MCF 10A (cell line): ENCODE data around the gene SH3YL1. TPM values are rescaled to one million over a fixed set of nuclear protein-coding genes. Genes with fewer than 3 reads are reported as not detected.

Experiments
- BruUV-seq: library from RNA; stranded (reverse); fragments of 400-500 nt; replicated peaks from 2 replicates; lab custom pipeline; 2021; lab: Mats Ljungman, UMichigan
- CTCF ChIA-PET: fragments of 300-600 bp; sonication (Branson Sonifier 250); formaldehyde crosslinking; extraction: SDS; loops from one replicate; lab custom pipeline; 2021; ENCODE audit warnings: antibody characterized with exemption, inconsistent platforms; lab: Yijun Ruan, JAX
- POLR2A ChIA-PET: fragments of 300-600, 350-650 bp; sonication (Branson Sonifier 250); formaldehyde crosslinking; extraction: SDS; loops from one replicate; lab custom pipeline; 2020; ENCODE audit warnings: antibody characterized with exemption, inconsistent platforms; lab: Yijun Ruan, JAX
- DNase-seq: peaks from one replicate; pipeline ENCODE4 v3.0.0-alpha.2; 2018; ENCODE audit not compliant: unreplicated experiment
- H3K27ac Mint-ChIP-seq: one replicate; pipeline ENCODE4 v1.8.0; 2022; ENCODE audit warnings: mild to moderate bottlenecking, low read depth, mixed read lengths; ENCODE audit not compliant: unreplicated experiment
- H3K27me3 Mint-ChIP-seq: one replicate; pipeline ENCODE4 v1.8.0; 2022; ENCODE audit warnings: mixed read lengths; ENCODE audit not compliant: insufficient read depth, unreplicated experiment
- H3K36me3 Mint-ChIP-seq: one replicate; pipeline ENCODE4 v1.8.0; 2022; ENCODE audit warnings: mild to moderate bottlenecking, moderate library complexity, mixed read lengths; ENCODE audit not compliant: insufficient read depth, unreplicated experiment
- H3K4me1 Mint-ChIP-seq: one replicate; pipeline ENCODE4 v1.8.0; 2022; ENCODE audit warnings: mixed read lengths; ENCODE audit not compliant: insufficient read depth, unreplicated experiment
- H3K4me3 Mint-ChIP-seq: one replicate; pipeline ENCODE4 v1.8.0; 2022; ENCODE audit warnings: mild to moderate bottlenecking, moderate library complexity, mixed read lengths; ENCODE audit not compliant: unreplicated experiment
- H3K9me3 Mint-ChIP-seq: one replicate; pipeline ENCODE4 v1.8.0; 2022; ENCODE audit warnings: mixed read lengths; ENCODE audit not compliant: unreplicated experiment
- CTCF ChIP-seq: fragments of 200-600 bp; IDR thresholded peaks from one replicate; pipeline ENCODE4 v1.8.0; 2022; ENCODE audit warnings: antibody characterized with exemption, mild to moderate bottlenecking; ENCODE audit not compliant: unreplicated experiment
- intact Hi-C: fragments of 100-400 bp; cut with micrococcal nuclease; formaldehyde crosslinking; loops from 2 replicates; pipeline ENCODE4 v1.14.1; 2022
- total RNA-seq: library from RNA; stranded (reverse); gene quantifications from 2 replicates; pipeline ENCODE4 v1.2.3, GENCODE V29; 2022

The SH3YL1 gene
- total RNA-seq, 1 experiment from 2014 or later: 47.4 TPM

- intact Hi-C loops: no loop called here
- H3K9me3 Mint-ChIP-seq: no peaks in the 10 kb centered on the region
- no peak for DNase-seq
- no peak overlapping the region for H3K4me3 Mint-ChIP-seq
- H3K36me3 Mint-ChIP-seq: no peaks in the 10 kb centered on the region
- no TSS peak for BruUV-seq
- no peak overlapping the region for H3K27ac Mint-ChIP-seq
- POLR2A ChIA-PET: no interaction called here
- no peak for TF ChIP-seq CTCF
- H3K4me1 Mint-ChIP-seq: no peaks in the 10 kb centered on the region
- H3K27me3 Mint-ChIP-seq: no peaks in the 10 kb centered on the region
- CTCF ChIA-PET: no interaction called here
These were observed 67.9 kb downstream of the SH3YL1 start for GRCh38 chr2:195932-196331.

- CTCF ChIA-PET: interaction anchor here (0.6 to 0.7 kb wide), 3 partner anchors 51 to 209 kb away, joined by 3 to 4 read pairs (median 3); no protein-coding TSS in a partner anchor
- BruUV-seq: no TSS peak
- DNase-seq: no peak
These were observed 70.6 kb downstream of the SH3YL1 start for GRCh38 chr2:193141-193671.

GRCh38 chr2:191311-192190, 72.3 kb downstream of the SH3YL1 start:
- no peak for DNase-seq
- TF ChIP-seq CTCF: no peak
- Mint-ChIP-seq H3K9me3 (no peaks in the 10 kb centered on the region), H3K27me3 (no peaks in the 10 kb centered on the region), H3K36me3 (no peaks in the 10 kb centered on the region), H3K4me1 (no peaks in the 10 kb centered on the region), H3K27ac (no peak overlapping the region), H3K4me3 (no peak overlapping the region)
- intact Hi-C loops: no loop called here
- ChIA-PET POLR2A (no interaction called here), CTCF (interaction anchor here (0.5 to 0.7 kb wide), 2 partner anchors 76 to 150 kb away, joined by 3 to 4 read pairs; no protein-coding TSS in a partner anchor)
- no TSS peak for BruUV-seq

More at GRCh38 chr2:193141-193671, 70.6 kb downstream of the SH3YL1 start:
- Mint-ChIP-seq H3K27me3 (no peaks in the 10 kb centered on the region), H3K9me3 (no peaks in the 10 kb centered on the region), H3K4me3 (no peak overlapping the region), H3K27ac (no peak overlapping the region), H3K4me1 (no peaks in the 10 kb centered on the region), H3K36me3 (no peaks in the 10 kb centered on the region)
- POLR2A ChIA-PET: no interaction called here
- intact Hi-C loops: no loop called here
- TF ChIP-seq CTCF: no peak

- ChIA-PET POLR2A (interaction anchor here (1.3 kb wide), 1 partner anchor 12 kb away, joined by 3 read pairs; no protein-coding TSS in a partner anchor), CTCF (no interaction called here)
- Mint-ChIP-seq H3K4me1 (peaks cover 8% of the 10 kb centered on the region), H3K27me3 (no peaks in the 10 kb centered on the region), H3K4me3 (no peak overlapping the region), H3K9me3 (no peaks in the 10 kb centered on the region), H3K36me3 (no peaks in the 10 kb centered on the region), H3K27ac (no peak overlapping the region)
- DNase-seq: no peak
- no peak for TF ChIP-seq CTCF
- intact Hi-C loops: no loop called here
- no TSS peak for BruUV-seq
These were observed 76.0 kb downstream of the SH3YL1 start for GRCh38 chr2:187825-188224.
